H9 (cell line): Measurements from ENCODE around the gene SYT9. TPM values are rescaled to one million over a fixed set of nuclear protein-coding genes. Genes with fewer than 3 reads are reported as not detected.

Source experiments
- DNase-seq: peaks from one replicate; pipeline ENCODE4 v3.0.0-alpha.2; 2017
- H2AFZ ChIP-seq: one replicate; pipeline ENCODE4 v1.6.1; 2013; ENCODE audit warnings: mild to moderate bottlenecking, low read length, control low read depth, moderate library complexity
- H2AK5ac ChIP-seq: 2 replicates; pipeline ENCODE4 v1.6.1; 2013; ENCODE audit warnings: low read length, control low read depth, mixed read lengths; ENCODE audit not compliant: insufficient read length
- H2BK120ac ChIP-seq: one replicate; pipeline ENCODE4 v1.6.1; 2013; ENCODE audit warnings: low read depth, mild to moderate bottlenecking, low read length, control low read depth, inconsistent platforms; ENCODE audit not compliant: poor library complexity, severe bottlenecking
- H2BK12ac ChIP-seq: 2 replicates; pipeline ENCODE4 v1.6.1; 2013; ENCODE audit warnings: low read length, control low read depth, mixed read lengths, low read depth; ENCODE audit not compliant: insufficient read length
- H2BK15ac ChIP-seq: 2 replicates; pipeline ENCODE4 v1.6.1; 2013; ENCODE audit warnings: low read depth, low read length, control low read depth
- H2BK20ac ChIP-seq: one replicate; pipeline ENCODE4 v1.6.1; 2013; ENCODE audit warnings: low read depth, mild to moderate bottlenecking, low read length, control low read depth, inconsistent platforms; ENCODE audit not compliant: poor library complexity, severe bottlenecking
- H2BK5ac ChIP-seq: 2 replicates; pipeline ENCODE4 v1.6.1; 2013; ENCODE audit warnings: low read length, control low read depth, mixed read lengths; ENCODE audit not compliant: insufficient read length
- H3K14ac ChIP-seq: 2 replicates; pipeline ENCODE4 v1.6.1; 2013; ENCODE audit warnings: low read length, control low read depth; ENCODE audit not compliant: insufficient read depth
- H3K18ac ChIP-seq: 2 replicates; pipeline ENCODE4 v1.6.1; 2013; ENCODE audit warnings: low read depth, mild to moderate bottlenecking, mixed read lengths, low read length, control low read depth; ENCODE audit not compliant: insufficient read length
- H3K23ac ChIP-seq: 2 replicates; pipeline ENCODE4 v1.6.1; 2013; ENCODE audit warnings: low read length, control low read depth, mixed read lengths, low read depth; ENCODE audit not compliant: insufficient read length
- H3K23me2 ChIP-seq: 2 replicates; pipeline ENCODE4 v1.6.1; 2013; ENCODE audit warnings: low read depth, mild to moderate bottlenecking, mixed read lengths, low read length, control low read depth; ENCODE audit not compliant: insufficient read length, poor library complexity, severe bottlenecking
- H3K27ac ChIP-seq: 2 replicates; pipeline ENCODE4 v1.5.1; 2013; ENCODE audit warnings: low read length, control low read depth, mixed read lengths, low read depth; ENCODE audit not compliant: insufficient read length
- H3K27me3 ChIP-seq: 2 replicates; pipeline ENCODE4 v1.6.1; 2013; ENCODE audit warnings: low read length, control low read depth, inconsistent platforms; ENCODE audit not compliant: insufficient read depth
- H3K4ac ChIP-seq: 2 replicates; pipeline ENCODE4 v1.6.1; 2013; ENCODE audit warnings: low read depth, mild to moderate bottlenecking, control low read depth, inconsistent platforms, low read length, moderate library complexity
- H3K4me1 ChIP-seq: 2 replicates; pipeline ENCODE4 v1.6.1; 2013; ENCODE audit warnings: low read length, control low read depth, inconsistent platforms; ENCODE audit not compliant: insufficient read depth
- H3K4me2 ChIP-seq: 2 replicates; pipeline ENCODE4 v1.6.1; 2013; ENCODE audit warnings: low read length, control low read depth, mixed read lengths; ENCODE audit not compliant: insufficient read length, insufficient read depth
- H3K56ac ChIP-seq: 2 replicates; pipeline ENCODE4 v1.6.1; 2013; ENCODE audit warnings: low read depth, mild to moderate bottlenecking, mixed read lengths, low read length, control low read depth; ENCODE audit not compliant: insufficient read length
- H3K79me1 ChIP-seq: 2 replicates; pipeline ENCODE4 v1.6.1; 2013; ENCODE audit warnings: low read depth, mild to moderate bottlenecking, moderate library complexity, low read length, control low read depth, inconsistent platforms; ENCODE audit not compliant: insufficient read depth, poor library complexity, severe bottlenecking
- H3K79me2 ChIP-seq: 2 replicates; pipeline ENCODE4 v1.6.1; 2013; ENCODE audit warnings: low read length, control low read depth, inconsistent platforms; ENCODE audit not compliant: insufficient read depth
- H3K9ac ChIP-seq: 2 replicates; pipeline ENCODE4 v1.6.1; 2013; ENCODE audit warnings: low read length, control low read depth, mixed read lengths; ENCODE audit not compliant: insufficient read length; ENCODE audit errors: extremely low read depth
- H3K9me3 ChIP-seq: one replicate; pipeline ENCODE4 v1.6.1; 2013; ENCODE audit warnings: low read depth, low read length, inconsistent platforms; ENCODE audit not compliant: control insufficient read depth
- H3T11ph ChIP-seq: one replicate; pipeline ENCODE4 v1.6.1; 2013; ENCODE audit warnings: mild to moderate bottlenecking, low read length, control low read depth, inconsistent platforms
- H4K20me1 ChIP-seq: one replicate; pipeline ENCODE4 v1.6.1; 2013; ENCODE audit not compliant: control insufficient read depth, insufficient read length, insufficient read depth
- H4K5ac ChIP-seq: 2 replicates; pipeline ENCODE4 v1.6.1; 2013; ENCODE audit warnings: low read depth, mild to moderate bottlenecking, mixed read lengths, low read length, control low read depth; ENCODE audit not compliant: insufficient read length
- H4K8ac ChIP-seq: replicated peaks from 2 replicates; pipeline ENCODE4 v1.6.1; 2013; ENCODE audit warnings: low read length, control low read depth, mixed read lengths, low read depth; ENCODE audit not compliant: insufficient read length
- H4K91ac ChIP-seq: 2 replicates; pipeline ENCODE4 v1.6.1; 2013; ENCODE audit warnings: low read depth, mild to moderate bottlenecking, moderate library complexity, mixed read lengths, low read length, control low read depth; ENCODE audit not compliant: insufficient read length
- H3K27ac Mint-ChIP-seq, 3 experiments: 2 replicates in 2 of 3; 3 replicates in 1 of 3; pipeline ENCODE4 v1.8.0; 2020 to 2021; ENCODE audit warnings: mixed read lengths in 3 of 3, mild to moderate bottlenecking in 1 of 3, moderate library complexity in 1 of 3
- H3K27me3 Mint-ChIP-seq: 2 replicates; pipeline ENCODE4 v1.8.0; 2021; ENCODE audit warnings: low read depth, mild to moderate bottlenecking, moderate library complexity, mixed read lengths
- H3K36me3 Mint-ChIP-seq, 3 experiments: 2 replicates in 2 of 3; 3 replicates in 1 of 3; pipeline ENCODE4 v1.8.0; 2020 to 2021; ENCODE audit warnings: low read depth in 3 of 3, mixed read lengths in 3 of 3; ENCODE audit not compliant: insufficient read depth in 1 of 3
- H3K4me1 Mint-ChIP-seq, 2 experiments: 2 replicates each; pipeline ENCODE4 v1.8.0; 2020; ENCODE audit warnings: mixed read lengths in 2 of 2
- H3K4me3 Mint-ChIP-seq, 2 experiments: 2 replicates in 1 of 2; 3 replicates in 1 of 2; pipeline ENCODE4 v1.8.0; 2020 to 2021; ENCODE audit warnings: mild to moderate bottlenecking in 2 of 2, mixed read lengths in 2 of 2, moderate library complexity in 1 of 2
- H3K9me3 Mint-ChIP-seq, 2 experiments: 2 replicates in 1 of 2; 3 replicates in 1 of 2; pipeline ENCODE4 v1.8.0; 2020; ENCODE audit warnings: mild to moderate bottlenecking in 2 of 2, mixed read lengths in 2 of 2, moderate library complexity in 1 of 2
- CTCF ChIP-seq: fragments of 200-600 bp; sonication (generic); conservative IDR thresholded peaks from 3 replicates; pipeline ENCODE4 v1.8.0; 2021; ENCODE audit warnings: antibody characterized with exemption, mild to moderate bottlenecking
- WGBS: extraction: QIAGEN DNeasy Blood & Tissue Kit; methylation state at CpG from one replicate; pipeline ENCODE4 v1.1.7; 2013; ENCODE audit warnings: missing lambda C conversion rate, low lambda C conversion rate, mixed read lengths; ENCODE audit not compliant: insufficient read length; ENCODE audit errors: extremely low coverage; 5-methylcytosine and 5-hydroxymethylcytosine counted together
- total RNA-seq: library from RNA; stranded (reverse); gene quantifications from 2 replicates; pipeline ENCODE4 v1.2.1, GENCODE V29; 2021

The SYT9 gene
- total RNA-seq, 1 experiment from 2014 or later = 0.63 TPM

- Histone ChIP-seq H3K27ac (no peak overlapping the region), H3K79me1 (no peaks in the 10 kb centered on the region), H4K8ac (no peak overlapping the region), H3K56ac (no peak overlapping the region), H3K14ac (no peak overlapping the region), H3K4ac (no peak overlapping the region), H4K91ac (no peak overlapping the region), H4K5ac (no peak overlapping the region), H3K4me1 (no peaks in the 10 kb centered on the region), H3K9me3 (no peaks in the 10 kb centered on the region), H3K79me2 (no peaks in the 10 kb centered on the region), H2BK5ac (no peak overlapping the region), H2BK120ac (no peak overlapping the region), H2AK5ac (no peak overlapping the region), H3K9ac (no peak overlapping the region), H2BK20ac (no peak overlapping the region), H2AFZ (no peak overlapping the region), H3T11ph (no peak overlapping the region), H3K18ac (no peak overlapping the region), H2BK15ac (no peak overlapping the region), H3K23ac (no peak overlapping the region), H3K27me3 (no peaks in the 10 kb centered on the region), H2BK12ac (no peak overlapping the region), H4K20me1 (peaks cover 2% of the 10 kb centered on the region), H3K4me2 (no peak overlapping the region), H3K23me2 (no peaks in the 10 kb centered on the region)
- peaks cover 4% of the 10 kb centered on the region for H3K27me3 Mint-ChIP-seq
- no CpG with 5 or more reads among the region's 2 CpGs for WGBS
- peaks cover 12 to 14% of the 10 kb centered on the region in 2 experiments for H3K4me1 Mint-ChIP-seq
- TF ChIP-seq CTCF = no peak
- no peak overlapping the region for H3K4me3 Mint-ChIP-seq
- no peaks in the 10 kb centered on the region for H3K9me3 Mint-ChIP-seq
- no peak overlapping the region for H3K27ac Mint-ChIP-seq
- no peaks in the 10 kb centered on the region for H3K36me3 Mint-ChIP-seq
- no peak for DNase-seq
Observed at GRCh38 chr11:7307836-7308235, 56.1 kb downstream of the SYT9 start.
